Measurements from ENCODE around the gene R3HDM4.
A peak's percentile ranks its signal among the peaks of the same experiment; 100 is the strongest.

Gene R3HDM4

GRCh38 chr19:912181-913079 is 589 bp downstream of the R3HDM4 start:
- no peak for DNase-seq (ENCODE audit: low spot score)

DNA sequence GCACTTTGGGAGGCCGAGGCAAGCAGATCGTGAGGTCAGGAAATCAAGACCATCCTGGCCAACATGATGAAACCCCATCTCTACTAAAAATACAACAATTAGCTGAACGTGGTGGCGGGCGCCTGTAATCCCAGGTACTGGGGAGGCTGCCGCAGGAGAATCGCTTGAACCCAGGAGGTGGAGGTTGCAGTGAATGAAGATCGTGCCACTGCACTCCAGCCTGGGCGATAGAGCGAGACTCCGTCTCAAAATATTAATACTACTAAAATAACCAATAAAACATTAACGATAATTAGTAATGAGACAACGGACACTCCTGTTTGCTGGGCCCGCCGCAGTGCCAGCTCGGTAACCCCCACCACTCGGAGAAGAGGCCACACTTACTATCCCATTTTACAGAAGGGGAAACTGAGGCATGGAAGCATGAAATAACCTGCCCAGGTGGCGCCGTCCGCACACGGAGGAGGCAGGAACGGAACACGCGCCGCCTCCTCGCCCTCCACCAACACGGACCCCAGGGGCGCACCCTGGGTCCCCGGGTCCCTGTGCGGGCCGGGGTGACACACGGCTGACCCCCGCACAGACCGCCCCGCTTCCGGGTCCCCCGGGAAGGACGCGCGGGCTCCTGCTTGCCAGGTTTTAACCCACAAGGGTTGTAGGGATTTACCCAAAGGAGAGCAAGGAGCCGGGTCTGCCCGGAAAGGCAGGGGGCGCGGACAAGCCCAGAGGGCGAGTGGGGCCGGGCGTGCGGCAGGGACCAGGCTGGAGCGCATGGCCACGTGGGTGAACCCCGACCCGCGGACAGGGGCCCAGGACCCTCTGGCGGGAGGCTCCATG is 1.6 kb downstream of the R3HDM4 start:
- DNase-seq (ENCODE audit: low spot score), result no peak

- no peak for DNase-seq (ENCODE audit: low spot score)
Measured at GRCh38 chr19:907183-907853, 5.7 kb downstream of the R3HDM4 start.

DNA sequence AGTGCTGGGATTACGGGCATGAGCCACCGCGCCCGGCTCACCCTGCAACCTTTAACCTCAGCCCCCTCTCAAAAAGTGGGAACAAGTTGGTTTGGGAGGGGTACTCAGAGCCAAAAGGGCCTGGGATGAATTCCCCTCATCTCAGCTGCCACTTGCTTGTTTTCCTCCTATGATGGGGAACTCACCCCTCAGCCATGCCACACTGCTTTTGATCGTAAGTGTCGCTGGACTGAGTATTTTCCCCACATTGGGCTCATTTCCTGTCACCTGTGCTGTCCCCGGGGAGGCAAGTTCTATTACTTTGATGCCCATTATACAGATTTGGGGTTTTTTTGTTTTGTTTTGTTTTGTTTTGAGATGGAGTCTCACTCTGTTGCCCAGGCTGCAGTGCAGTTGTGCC is 6.5 kb downstream of the R3HDM4 start:
- DNase-seq (ENCODE audit: low spot score), result no peak

DNA sequence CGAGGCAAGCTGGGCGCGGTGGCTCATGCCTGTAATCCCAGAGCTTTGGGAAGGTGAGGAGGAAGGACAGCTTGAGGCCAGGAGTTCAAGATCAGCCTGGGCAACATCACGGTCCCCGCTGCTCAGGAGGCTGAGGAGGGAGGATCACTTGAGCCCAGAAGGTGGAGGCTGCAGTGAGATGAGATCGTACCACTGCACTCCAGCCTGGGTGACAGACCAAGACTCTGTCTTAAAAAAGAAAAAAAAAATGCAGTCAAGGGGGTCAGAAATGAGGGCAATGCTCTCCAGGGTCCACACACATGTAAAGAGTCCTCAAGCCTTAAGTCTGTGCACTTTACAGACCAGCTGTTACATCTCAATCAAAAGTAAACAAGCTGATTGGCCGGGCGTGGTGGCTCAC is 8.5 kb downstream of the R3HDM4 start:
- DNase-seq (ENCODE audit: low spot score), result no peak

DNA sequence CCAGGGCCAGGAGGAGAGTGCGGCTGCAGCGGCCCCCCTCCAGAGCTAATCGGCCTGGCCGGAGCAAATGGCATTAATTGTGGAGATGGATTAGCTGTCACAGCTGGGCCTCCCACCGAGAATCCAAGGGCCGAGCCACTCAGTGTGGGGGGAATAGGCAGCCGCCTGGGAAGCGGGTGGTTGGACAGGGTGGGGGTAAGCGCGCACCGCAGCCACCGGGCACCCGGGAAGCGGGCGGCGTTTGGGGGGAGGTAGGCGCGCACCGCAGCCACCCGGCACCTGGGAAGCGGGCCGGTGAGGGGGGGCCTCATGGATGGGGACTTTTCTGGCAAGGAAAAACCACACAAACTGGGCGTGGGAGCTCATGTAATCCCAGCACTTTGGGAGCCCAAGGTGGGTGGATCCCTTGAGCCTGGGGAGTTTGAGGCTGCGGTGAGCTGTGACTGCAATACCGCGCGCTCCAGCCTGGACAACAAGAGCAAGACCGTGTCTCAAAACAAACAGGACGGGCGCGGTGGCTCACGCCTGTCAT is 9.7 kb downstream of the R3HDM4 start:
- DNase-seq (ENCODE audit: low spot score), result peak; percentile 80

DNA sequence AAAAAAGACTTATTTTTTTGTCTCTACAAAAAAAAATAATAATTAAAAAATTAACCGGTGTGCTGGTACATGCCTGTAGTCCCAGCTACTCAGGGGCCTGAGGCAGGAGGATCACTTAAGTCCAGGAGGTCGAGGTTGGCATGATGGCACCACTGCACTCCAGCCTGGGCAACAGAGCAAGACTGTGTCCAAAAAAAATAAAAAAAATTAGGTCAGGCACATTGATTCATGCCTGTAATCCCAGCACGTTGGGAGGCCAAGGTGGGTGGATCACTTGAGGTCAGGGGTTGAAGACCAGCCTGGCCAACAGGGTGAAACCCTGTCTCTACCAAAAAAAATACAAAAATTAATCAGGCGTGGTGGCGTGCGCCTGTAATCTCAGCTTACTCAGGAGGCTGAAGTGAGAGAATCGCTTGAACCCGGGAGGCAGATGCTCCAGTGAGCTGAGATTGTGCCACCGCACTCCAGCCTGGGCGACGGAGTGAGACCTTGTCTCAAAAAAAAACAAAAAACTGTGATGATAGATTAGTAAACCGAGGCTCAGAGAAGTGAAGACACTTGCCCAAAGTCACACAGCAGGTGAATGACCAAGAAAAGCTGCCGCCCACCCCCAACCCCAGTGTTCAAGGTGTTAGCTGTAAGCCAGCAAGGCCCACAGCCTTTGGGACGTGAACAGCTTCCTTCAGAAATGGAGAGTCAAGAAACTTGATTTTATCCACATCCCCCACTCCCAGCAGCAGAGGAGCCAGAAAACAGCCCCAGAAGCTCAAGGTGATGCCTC is 10.4 kb downstream of the R3HDM4 start:
- no peak for DNase-seq (ENCODE audit: low spot score)

DNA sequence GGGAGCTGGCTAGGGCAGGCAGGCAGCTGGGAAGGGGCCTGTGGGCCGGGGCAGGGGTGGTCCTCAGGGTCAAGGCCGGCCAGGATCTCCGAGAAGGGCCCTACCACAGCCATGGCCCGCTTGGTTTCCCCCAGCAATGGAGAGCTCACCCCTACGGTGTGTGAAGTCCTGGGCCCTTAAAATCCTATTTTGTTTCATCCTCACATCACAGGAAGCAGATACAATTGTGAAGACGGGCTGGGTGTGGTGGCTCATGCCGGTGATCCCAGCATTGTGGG is 11.0 kb downstream of the R3HDM4 start:
- no peak for DNase-seq (ENCODE audit: low spot score)

DNA sequence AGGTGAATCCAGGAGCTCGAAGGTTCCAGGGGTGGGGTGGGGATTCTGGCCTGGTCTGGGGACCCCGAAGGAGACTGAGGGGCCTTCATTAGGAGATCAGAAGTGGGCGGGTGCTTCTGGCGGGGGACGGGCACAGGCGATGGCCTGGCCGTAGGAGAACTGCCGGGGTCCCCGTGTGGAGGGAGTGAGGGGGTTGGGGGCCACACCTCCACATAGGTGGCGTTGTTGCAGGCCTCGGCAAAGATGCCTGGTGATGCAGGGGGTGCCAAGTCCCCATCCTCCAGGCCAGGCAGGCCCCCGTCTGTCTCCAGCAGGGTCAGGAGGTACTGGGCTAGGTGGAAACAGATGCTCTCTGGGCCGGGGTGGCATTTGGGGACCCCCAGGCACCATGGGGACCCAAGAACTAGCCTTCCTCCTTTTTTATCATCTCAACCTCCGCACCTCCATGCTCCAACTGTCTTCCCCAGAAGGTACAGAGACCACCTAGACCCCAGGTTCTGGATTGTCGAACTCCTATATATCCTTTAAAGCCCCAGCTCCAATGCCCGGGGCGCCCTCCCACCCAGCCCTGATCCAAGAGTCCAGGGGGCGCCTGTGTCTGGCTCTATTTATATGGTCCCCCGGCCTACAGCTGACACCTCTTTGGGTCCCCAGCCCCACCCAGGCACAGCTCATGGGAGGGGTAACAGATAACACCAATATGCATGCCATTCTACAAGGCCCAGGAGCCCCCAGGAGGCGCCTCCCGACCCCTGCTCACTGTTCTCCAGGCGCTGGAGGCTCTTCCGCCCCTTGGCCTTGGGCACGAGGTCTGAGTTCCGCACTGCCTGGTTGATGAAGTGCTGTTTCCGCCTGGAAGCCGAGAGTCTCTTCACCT is 11.6 kb downstream of the R3HDM4 start:
- no peak for DNase-seq (ENCODE audit: low spot score)

- DNase-seq (ENCODE audit: low spot score), result peak; percentile 72
Measured at GRCh38 chr19:900302-901111, 12.5 kb downstream of the R3HDM4 start.

DNA sequence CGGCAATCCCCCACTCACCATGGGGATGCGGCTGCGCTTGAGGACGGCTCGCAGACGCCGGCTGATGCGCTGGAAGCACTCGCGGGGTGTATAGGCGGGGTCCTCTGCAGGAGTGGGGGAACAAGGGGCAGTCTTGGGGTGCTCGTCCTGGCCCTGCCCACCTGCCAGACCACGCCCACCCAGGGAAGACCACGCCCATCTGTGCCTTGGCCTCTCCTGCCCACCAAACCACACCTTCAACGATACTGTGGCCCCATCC is 13.0 kb downstream of the R3HDM4 start:
- no peak for DNase-seq (ENCODE audit: low spot score)

DNA sequence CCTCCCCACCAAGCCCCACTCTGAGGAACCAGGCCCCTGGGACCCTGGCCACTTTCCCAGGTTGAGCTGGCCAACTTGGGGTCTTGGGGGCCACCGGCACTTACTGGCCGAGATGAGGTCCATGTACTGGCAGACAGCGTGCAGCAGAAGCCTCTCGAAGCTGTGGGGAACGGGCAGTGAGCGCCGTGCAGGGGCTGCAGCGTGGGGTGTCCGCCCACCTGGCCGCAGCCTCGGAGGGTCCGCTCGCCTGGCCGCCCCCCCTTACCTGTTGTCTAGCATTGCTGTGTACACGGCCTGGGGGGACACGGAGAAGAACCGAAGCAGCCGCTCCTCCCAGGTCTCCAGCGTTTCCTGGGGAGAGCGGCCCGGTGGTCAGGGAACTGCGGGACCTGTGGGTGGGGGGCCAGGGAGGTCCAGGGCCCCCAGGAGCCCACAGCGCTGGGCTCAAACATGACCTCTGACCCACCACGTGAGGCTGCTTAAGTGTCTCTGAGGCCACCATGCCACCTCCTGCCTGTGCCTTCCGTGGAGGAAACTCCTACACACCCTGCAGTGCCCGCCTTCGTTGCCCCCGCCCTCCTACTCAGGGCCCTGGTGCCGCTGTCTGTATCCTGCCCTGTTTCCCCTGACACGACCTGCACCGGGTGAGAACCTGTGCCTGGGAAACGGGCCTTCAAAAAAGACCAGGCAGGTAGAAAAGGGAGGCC is 13.5 kb downstream of the R3HDM4 start:
- DNase-seq (ENCODE audit: low spot score), result no peak

GRCh38 chr19:898663-899062 is 14.4 kb downstream of the R3HDM4 start:
- DNase-seq (ENCODE audit: low spot score), result peak; percentile 62

GRCh38 chr19:897442-898039 is 15.5 kb downstream of the R3HDM4 start:
- no peak for DNase-seq (ENCODE audit: low spot score)

- DNase-seq (ENCODE audit: low spot score), result no peak
Measured at GRCh38 chr19:896999-897398, 16.0 kb downstream of the R3HDM4 start.

- DNase-seq (ENCODE audit: low spot score), result no peak
Measured at GRCh38 chr19:896434-896833, 16.6 kb downstream of the R3HDM4 start.

DNA sequence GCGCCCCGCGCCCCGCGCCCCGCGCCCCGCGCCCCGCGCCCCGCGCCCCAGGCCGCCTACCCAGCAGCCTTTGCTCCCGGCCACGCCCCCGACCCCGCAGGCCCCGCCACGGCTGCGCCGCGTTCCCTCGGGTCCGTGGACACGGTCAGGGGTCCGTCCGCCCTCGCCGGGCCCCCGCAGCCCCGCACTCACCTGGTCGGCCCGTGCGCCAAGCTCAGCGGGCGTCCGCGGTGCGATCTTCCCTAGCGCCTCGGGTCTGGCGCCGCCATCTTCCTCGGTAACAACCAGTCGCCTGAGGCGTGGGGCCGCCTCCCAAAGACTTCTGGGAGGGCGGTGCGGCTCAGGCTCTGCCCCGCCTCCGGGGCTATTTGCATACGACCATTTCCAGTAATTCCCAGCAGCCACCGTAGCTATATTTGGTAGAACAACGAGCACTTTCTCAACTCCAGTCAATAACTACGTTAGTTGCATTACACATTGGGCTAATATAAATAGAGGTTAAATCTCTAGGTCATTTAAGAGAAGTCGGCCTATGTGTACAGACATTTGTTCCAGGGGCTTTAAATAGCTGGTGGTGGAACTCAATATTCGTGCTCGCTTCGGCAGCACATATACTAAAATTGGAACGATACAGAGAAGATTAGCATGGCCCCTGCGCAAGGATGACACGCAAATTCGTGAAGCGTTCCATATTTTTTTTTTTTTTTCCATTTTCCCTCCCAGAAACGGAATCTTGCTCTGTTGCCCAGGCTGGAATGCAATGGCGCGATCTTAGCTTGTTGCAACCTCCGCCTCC is 19.9 kb downstream of the R3HDM4 start, which contains the start of the genes MED16 and RNU6-9:
MED16 (minus strand) TSS at position 294 of the 796 bp plus-strand sequence. CDS start 2,056 bp downstream, outside the sequence.
RNU6-9 (plus strand) TSS at position 591 of the 796 bp plus-strand sequence.
- DNase-seq (ENCODE audit: low spot score), result peak; percentile 98

Measured in D341Med (cell line).